MM.1S (cell line): ENCODE data around the gene SLC16A7.
"Not testable (repeated sequence)": the region's sequence is repeated elsewhere in the genome, so short reads cannot be mapped to it uniquely, and the experiment has no call there.

Experiments used
- DNase-seq: peaks from one replicate; pipeline ENCODE4 v3.0.0-alpha.2; 2015
- H2AFZ ChIP-seq: fragments of 300-600 bp; sonication (generic); 2 replicates; pipeline ENCODE4 v1.6.0; 2016; ENCODE audit warnings: antibody characterized with exemption, low read length
- H3F3A ChIP-seq: fragments of 300-600 bp; sonication (generic); 2 replicates; pipeline ENCODE4 v1.6.1; 2016; ENCODE audit warnings: mild to moderate bottlenecking, antibody characterized with exemption, low read length, moderate library complexity, mixed read lengths; ENCODE audit not compliant: insufficient read depth
- H3K27ac ChIP-seq: fragments of 300-600 bp; sonication (generic); 2 replicates; pipeline ENCODE4 v1.5.1; 2016; ENCODE audit warnings: mild to moderate bottlenecking, low read length
- H3K27me3 ChIP-seq: fragments of 300-600 bp; sonication (generic); replicated peaks from 2 replicates; pipeline ENCODE4 v1.6.0; 2016; ENCODE audit warnings: low read length; ENCODE audit not compliant: insufficient read depth
- H3K36me3 ChIP-seq: fragments of 300-600 bp; sonication (generic); replicated peaks from 2 replicates; pipeline ENCODE4 v1.6.1; 2016; ENCODE audit warnings: mild to moderate bottlenecking, low read length, mixed read lengths; ENCODE audit not compliant: insufficient read depth
- H3K4me1 ChIP-seq: fragments of 300-600 bp; sonication (generic); 2 replicates; pipeline ENCODE4 v1.6.1; 2016; ENCODE audit warnings: low read length, mixed read lengths
- H3K4me2 ChIP-seq: fragments of 300-600 bp; sonication (generic); 2 replicates; pipeline ENCODE4 v1.6.0; 2016; ENCODE audit warnings: low read depth, low read length
- H3K4me3 ChIP-seq: fragments of 300-600 bp; sonication (generic); 2 replicates; pipeline ENCODE4 v1.5.1; 2016; ENCODE audit warnings: low read length, mixed read lengths
- H3K79me2 ChIP-seq: fragments of 300-600 bp; sonication (generic); 2 replicates; pipeline ENCODE4 v1.6.1; 2016; ENCODE audit warnings: mixed run types, low read length, mixed read lengths
- H3K9ac ChIP-seq: fragments of 300-600 bp; sonication (generic); 2 replicates; pipeline ENCODE4 v1.6.1; 2016; ENCODE audit warnings: low read length, mixed read lengths
- H3K9me2 ChIP-seq: fragments of 300-600 bp; sonication (generic); replicated peaks from 2 replicates; pipeline ENCODE4 v1.6.1; 2016; ENCODE audit warnings: mild to moderate bottlenecking, low read length, mixed read lengths; ENCODE audit not compliant: insufficient read depth
- H3K9me3 ChIP-seq: fragments of 300-600 bp; sonication (generic); replicated peaks from 2 replicates; pipeline ENCODE4 v1.6.1; 2016; ENCODE audit warnings: mild to moderate bottlenecking, low read length, mixed read lengths; ENCODE audit not compliant: insufficient read depth
- H4K20me1 ChIP-seq: fragments of 300-600 bp; sonication (generic); 2 replicates; pipeline ENCODE4 v1.6.1; 2016; ENCODE audit warnings: mild to moderate bottlenecking, low read length, moderate library complexity, mixed read lengths; ENCODE audit not compliant: insufficient read depth
- CTCF ChIP-seq: fragments of 300-600 bp; sonication (generic); IDR thresholded peaks from 2 replicates; pipeline ENCODE4 v1.5.1; 2016; ENCODE audit warnings: antibody characterized with exemption, low read length, mixed read lengths
- EZH2 ChIP-seq: fragments of 300-600 bp; sonication (generic); optimal IDR thresholded peaks from 2 replicates; pipeline ENCODE3; 2017; ENCODE audit warnings: low read depth, mild to moderate bottlenecking, antibody characterized with exemption, low read length, mixed read lengths
- EZH2phosphoT487 ChIP-seq: fragments of 300-600 bp; sonication (generic); IDR thresholded peaks from 2 replicates; pipeline ENCODE4 v1.6.1; 2018; ENCODE audit warnings: antibody characterized with exemption, low read length

SLC16A7 gene

GRCh38 chr12:59737725-59738463 is 142.1 kb downstream of the SLC16A7 start:
- no peak overlapping the region for H3K4me3 ChIP-seq
- no peak overlapping the region for H3K9ac ChIP-seq

GRCh38 chr12:59742841-59743240 is 147.0 kb downstream of the SLC16A7 start:
- no peak for DNase-seq
- Histone ChIP-seq H4K20me1 (no peaks in the 10 kb centered on the region), H3F3A (no peaks in the 10 kb centered on the region), H3K9me2 (no peaks in the 10 kb centered on the region), H3K9me3 (no peaks in the 10 kb centered on the region), H3K36me3 (no peaks in the 10 kb centered on the region), H3K4me3 (no peak overlapping the region), H3K9ac (no peak overlapping the region), H3K4me1 (no peaks in the 10 kb centered on the region), H3K4me2 (no peak overlapping the region), H3K79me2 (no peaks in the 10 kb centered on the region), H2AFZ (no peak overlapping the region), H3K27me3 (no peaks in the 10 kb centered on the region), H3K27ac (no peak overlapping the region)
- no peak for TF ChIP-seq EZH2
- TF ChIP-seq EZH2phosphoT487 = no peak
- TF ChIP-seq CTCF = no peak

More at GRCh38 chr12:59737725-59738463, 142.1 kb downstream of the SLC16A7 start:
- Histone ChIP-seq H3K27me3 (no peaks in the 10 kb centered on the region), H3K79me2 (no peaks in the 10 kb centered on the region), H3F3A (no peaks in the 10 kb centered on the region), H4K20me1 (no peaks in the 10 kb centered on the region), H3K4me2 (no peak overlapping the region), H3K27ac (no peak overlapping the region), H3K9me3 (no peaks in the 10 kb centered on the region), H3K36me3 (no peaks in the 10 kb centered on the region), H2AFZ (no peak overlapping the region), H3K4me1 (no peaks in the 10 kb centered on the region), H3K9me2 (no peaks in the 10 kb centered on the region)
- TF ChIP-seq CTCF (no peak), EZH2 (no peak), EZH2phosphoT487 (no peak)
- DNase-seq = peak; percentile 21

- no peak for DNase-seq
- Histone ChIP-seq H3K9me3 (no peaks in the 10 kb centered on the region), H2AFZ (no peak overlapping the region), H3K4me2 (no peak overlapping the region), H3K9me2 (no peaks in the 10 kb centered on the region), H3K27ac (no peak overlapping the region), H3K4me1 (no peaks in the 10 kb centered on the region), H3K36me3 (no peaks in the 10 kb centered on the region), H3F3A (no peaks in the 10 kb centered on the region), H4K20me1 (no peaks in the 10 kb centered on the region), H3K79me2 (no peaks in the 10 kb centered on the region), H3K9ac (no peak overlapping the region), H3K27me3 (no peaks in the 10 kb centered on the region), H3K4me3 (no peak overlapping the region)
- TF ChIP-seq EZH2phosphoT487 (no peak), CTCF (no peak), EZH2 (no peak)
Observed at GRCh38 chr12:59744564-59744963, 148.7 kb downstream of the SLC16A7 start.

GRCh38 chr12:59751091-59751490 is 155.3 kb downstream of the SLC16A7 start:
- not testable (repeated sequence) for H3K9me2 ChIP-seq, H3K9ac ChIP-seq, H3K4me3 ChIP-seq, H3K79me2 ChIP-seq, H3K27me3 ChIP-seq, H3F3A ChIP-seq, H2AFZ ChIP-seq, H4K20me1 ChIP-seq, H3K4me2 ChIP-seq, H3K9me3 ChIP-seq, H3K36me3 ChIP-seq, H3K27ac ChIP-seq, H3K4me1 ChIP-seq, DNase-seq
